Activated CD4-positive, alpha-beta T cell treated with anti-CD3 and anti-CD28 coated beads for 36 hours (primary cell): ENCODE data around the gene THBS4. TPM values are rescaled to one million over a fixed set of nuclear protein-coding genes. Genes with fewer than 3 reads are reported as not detected.

Experiments
- ATAC-seq: fragments of 200-7000 bp; cut with Tn5 transposase; one replicate; pipeline ENCODE4 v1.10.0; 2021; ENCODE audit warnings: mild to moderate bottlenecking, moderate library complexity
- CTCF ChIA-PET: fragments of 350-600 bp; sonication (Branson Sonifier 250); formaldehyde crosslinking; loops from one replicate; lab custom pipeline; 2021; ENCODE audit warnings: antibody characterized with exemption; lab: Charles Lee
- POLR2A ChIA-PET: fragments of 350-600 bp; sonication (Branson Sonifier 250); formaldehyde crosslinking; loops from one replicate; lab custom pipeline; 2021; ENCODE audit warnings: antibody characterized with exemption, inconsistent platforms; lab: Charles Lee
- DNase-seq: peaks from one replicate; pipeline ENCODE4 v3.0.0-alpha.2; 2020
- H3K27ac Mint-ChIP-seq: one replicate; pipeline ENCODE4 v1.8.0; 2021; ENCODE audit warnings: mixed read lengths
- H3K27me3 Mint-ChIP-seq: one replicate; pipeline ENCODE4 v1.8.0; 2021; ENCODE audit warnings: mixed read lengths
- H3K36me3 Mint-ChIP-seq: one replicate; pipeline ENCODE4 v1.8.0; 2021; ENCODE audit warnings: low read depth, mixed read lengths
- H3K4me1 Mint-ChIP-seq: one replicate; pipeline ENCODE4 v1.8.0; 2021; ENCODE audit warnings: mixed read lengths
- H3K4me3 Mint-ChIP-seq: one replicate; pipeline ENCODE4 v1.8.0; 2021; ENCODE audit warnings: mild to moderate bottlenecking, moderate library complexity, mixed read lengths
- H3K9me3 Mint-ChIP-seq: one replicate; pipeline ENCODE4 v1.8.0; 2021; ENCODE audit warnings: low read depth, mixed read lengths
- intact Hi-C, 2 experiments: fragments of 100-400 bp; cut with DNase I in 1 of 2; cut with micrococcal nuclease in 1 of 2; formaldehyde crosslinking; loops; one replicate each; pipeline versions ENCODE4 v1.14.2 to v1.15.1; 2022 to 2024; cut with DNase I, micrococcal nuclease
- total RNA-seq, 2 experiments: library from RNA; stranded (reverse); gene quantifications; one replicate each; pipeline ENCODE4 v1.2.3, GENCODE V29; 2021

The THBS4 gene
- total RNA-seq, 2 experiments from 2014 or later, result 2.1 to 2.3 TPM

GRCh38 chr5:80048084-80048780, 13.1 kb downstream of the THBS4 start:
- CTCF ChIA-PET, result no interaction called here
- POLR2A ChIA-PET, result no interaction called here
- ATAC-seq, result no peak
- H3K36me3 Mint-ChIP-seq, result no peaks in the 10 kb centered on the region
- no peaks in the 10 kb centered on the region for H3K4me1 Mint-ChIP-seq
- no peak overlapping the region for H3K27ac Mint-ChIP-seq
- no peak overlapping the region for H3K4me3 Mint-ChIP-seq
- H3K9me3 Mint-ChIP-seq, result no peaks in the 10 kb centered on the region
- DNase-seq, result no peak
- H3K27me3 Mint-ChIP-seq, result peaks cover 15% of the 10 kb centered on the region
- intact Hi-C loops, result no loop called here

GRCh38 chr5:80052464-80052863, 17.3 kb downstream of the THBS4 start:
- no peak for DNase-seq
- Mint-ChIP-seq H3K4me3 (no peak overlapping the region), H3K27me3 (peaks cover 3% of the 10 kb centered on the region), H3K27ac (no peak overlapping the region), H3K4me1 (peaks cover 4% of the 10 kb centered on the region), H3K9me3 (no peaks in the 10 kb centered on the region), H3K36me3 (no peaks in the 10 kb centered on the region)
- intact Hi-C loops, result no loop called here
- ChIA-PET CTCF (no interaction called here), POLR2A (no interaction called here)
- no peak for ATAC-seq

GRCh38 chr5:80054682-80055081, 19.5 kb downstream of the THBS4 start:
- ATAC-seq, result peak; percentile 79
- Mint-ChIP-seq H3K27me3 (peaks cover 1% of the 10 kb centered on the region), H3K27ac (no peak overlapping the region), H3K36me3 (no peaks in the 10 kb centered on the region), H3K4me1 (peaks cover 4% of the 10 kb centered on the region), H3K4me3 (no peak overlapping the region), H3K9me3 (no peaks in the 10 kb centered on the region)
- CTCF ChIA-PET, result no interaction called here
- POLR2A ChIA-PET, result no interaction called here
- intact Hi-C loops, result no loop called here
- DNase-seq, result no peak

- ATAC-seq, result no peak
- no peak for DNase-seq
- no peaks in the 10 kb centered on the region for H3K9me3 Mint-ChIP-seq
- H3K27ac Mint-ChIP-seq, result no peak overlapping the region
- intact Hi-C loops, result loop anchor here in 1 of 2 experiments (2.0 kb wide), 1 partner anchor 19 kb away; no protein-coding TSS in a partner anchor
- H3K4me1 Mint-ChIP-seq, result peaks cover 4% of the 10 kb centered on the region
- H3K4me3 Mint-ChIP-seq, result no peak overlapping the region
- POLR2A ChIA-PET, result interaction anchor here (0.6 kb wide), 1 partner anchor 65 kb away, joined by 3 read pairs; no protein-coding TSS in a partner anchor
- no peaks in the 10 kb centered on the region for H3K36me3 Mint-ChIP-seq
- no peaks in the 10 kb centered on the region for H3K27me3 Mint-ChIP-seq
- CTCF ChIA-PET, result interaction anchor here (0.8 to 1.3 kb wide), 3 partner anchors 9 to 177 kb away, joined by 3 to 4 read pairs (median 3); no protein-coding TSS in a partner anchor
Observed at GRCh38 chr5:80055491-80056170, 20.5 kb downstream of the THBS4 start.

- Mint-ChIP-seq H3K4me3 (no peak overlapping the region), H3K4me1 (peaks cover 4% of the 10 kb centered on the region), H3K36me3 (no peaks in the 10 kb centered on the region), H3K9me3 (no peaks in the 10 kb centered on the region), H3K27me3 (no peaks in the 10 kb centered on the region), H3K27ac (no peak overlapping the region)
- ATAC-seq (peak; percentile 93), DNase-seq (no peak)
- intact Hi-C loops, result loop anchor here in 1 of 2 experiments (2.0 kb wide), 1 partner anchor 20 kb away; no protein-coding TSS in a partner anchor
- POLR2A ChIA-PET, result no interaction called here
- CTCF ChIA-PET, result interaction anchor here (0.6 to 1.3 kb wide), 3 partner anchors 12 to 27 kb away, joined by 3 read pairs; no protein-coding TSS in a partner anchor
Observed at GRCh38 chr5:80057099-80057498, 22.0 kb downstream of the THBS4 start.

- Mint-ChIP-seq H3K4me3 (no peak overlapping the region), H3K27ac (no peak overlapping the region), H3K36me3 (no peaks in the 10 kb centered on the region), H3K27me3 (no peaks in the 10 kb centered on the region), H3K9me3 (no peaks in the 10 kb centered on the region), H3K4me1 (peaks cover 4% of the 10 kb centered on the region)
- DNase-seq (no peak), ATAC-seq (no peak)
- intact Hi-C loops, result loop anchor here in 1 of 2 experiments (2.0 kb wide), 1 partner anchor 21 kb away; no protein-coding TSS in a partner anchor
- POLR2A ChIA-PET, result no interaction called here
- CTCF ChIA-PET, result interaction anchor here (0.6 kb wide), 1 partner anchor 12 kb away, joined by 3 read pairs; no protein-coding TSS in a partner anchor
Observed at GRCh38 chr5:80057921-80058320, 22.8 kb downstream of the THBS4 start.

GRCh38 chr5:80059354-80059980, 24.3 kb downstream of the THBS4 start:
- ChIA-PET POLR2A (no interaction called here), CTCF (interaction anchor here (0.7 to 1.2 kb wide), 3 partner anchors 11 to 24 kb away, joined by 3 to 4 read pairs (median 4); no protein-coding TSS in a partner anchor)
- Mint-ChIP-seq H3K4me3 (no peak overlapping the region), H3K27me3 (no peaks in the 10 kb centered on the region), H3K36me3 (no peaks in the 10 kb centered on the region), H3K27ac (no peak overlapping the region), H3K4me1 (peaks cover 4% of the 10 kb centered on the region), H3K9me3 (no peaks in the 10 kb centered on the region)
- ATAC-seq (no peak), DNase-seq (no peak)
- intact Hi-C loops, result no loop called here

GRCh38 chr5:80060966-80061365, 25.8 kb downstream of the THBS4 start:
- ChIA-PET POLR2A (no interaction called here), CTCF (interaction anchor here (0.8 kb wide), 1 partner anchor 17 kb away, joined by 3 read pairs; no protein-coding TSS in a partner anchor)
- DNase-seq (no peak), ATAC-seq (no peak)
- Mint-ChIP-seq H3K4me1 (peaks cover 4% of the 10 kb centered on the region), H3K27ac (no peak overlapping the region), H3K27me3 (no peaks in the 10 kb centered on the region), H3K36me3 (no peaks in the 10 kb centered on the region), H3K9me3 (no peaks in the 10 kb centered on the region), H3K4me3 (no peak overlapping the region)
- intact Hi-C loops, result no loop called here

- Mint-ChIP-seq H3K4me3 (no peak overlapping the region), H3K27me3 (no peaks in the 10 kb centered on the region), H3K4me1 (peaks cover 4% of the 10 kb centered on the region), H3K9me3 (no peaks in the 10 kb centered on the region), H3K27ac (no peak overlapping the region), H3K36me3 (no peaks in the 10 kb centered on the region)
- CTCF ChIA-PET, result interaction anchor here (0.8 kb wide), 2 partner anchors 18 kb away, joined by 3 read pairs; no protein-coding TSS in a partner anchor
- ATAC-seq (no peak), DNase-seq (no peak)
- POLR2A ChIA-PET, result no interaction called here
- intact Hi-C loops, result no loop called here
Observed at GRCh38 chr5:80061547-80061946, 26.4 kb downstream of the THBS4 start.

- POLR2A ChIA-PET, result no interaction called here
- H3K27ac Mint-ChIP-seq, result no peak overlapping the region
- ATAC-seq, result no peak
Observed at GRCh38 chr5:80064124-80064523, 29.0 kb downstream of the THBS4 start.

GRCh38 chr5:80067016-80067415, 31.9 kb downstream of the THBS4 start:
- no peak overlapping the region for H3K27ac Mint-ChIP-seq
- ChIA-PET CTCF (no interaction called here), POLR2A (no interaction called here)
- no peak overlapping the region for H3K4me3 Mint-ChIP-seq
- intact Hi-C loops, result no loop called here
- peaks cover 3% of the 10 kb centered on the region for H3K36me3 Mint-ChIP-seq
- H3K27me3 Mint-ChIP-seq, result no peaks in the 10 kb centered on the region
- no peaks in the 10 kb centered on the region for H3K4me1 Mint-ChIP-seq
- no peak for DNase-seq
- ATAC-seq, result no peak
- no peaks in the 10 kb centered on the region for H3K9me3 Mint-ChIP-seq

More at GRCh38 chr5:80064124-80064523, 29.0 kb downstream of the THBS4 start:
- Mint-ChIP-seq H3K9me3 (no peaks in the 10 kb centered on the region), H3K27me3 (no peaks in the 10 kb centered on the region), H3K36me3 (no peaks in the 10 kb centered on the region), H3K4me1 (no peaks in the 10 kb centered on the region), H3K4me3 (no peak overlapping the region)
- intact Hi-C loops, result no loop called here
- no peak for DNase-seq
- CTCF ChIA-PET, result interaction anchor here (1.4 kb wide), 1 partner anchor 20 kb away, joined by 4 read pairs; no protein-coding TSS in a partner anchor
